Measurements from ENCODE around the gene WDCP. TPM values are rescaled to one million over a fixed set of nuclear protein-coding genes. Genes with fewer than 3 reads are reported as not detected.

Gene WDCP
- polyA plus RNA-seq, 1 donor from 2014 or later, result 15.7 TPM

DNA sequence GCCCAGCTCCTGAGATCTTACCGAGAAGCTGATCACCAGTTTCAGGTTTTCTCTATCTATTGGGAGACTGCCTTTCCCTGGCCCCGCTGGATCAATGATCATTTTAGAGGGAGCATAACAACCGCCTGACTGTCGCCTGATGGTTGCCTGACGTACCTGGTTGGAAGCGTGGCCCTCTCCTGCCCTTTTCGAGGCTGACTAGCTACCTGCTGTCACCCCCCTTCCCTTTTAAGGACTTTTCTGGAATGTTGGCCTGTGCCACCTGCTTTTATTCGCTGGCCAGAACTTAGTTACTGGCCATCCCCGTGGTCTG is 37.9 kb downstream of the WDCP start:
- H3K9ac ChIP-seq (ENCODE audit: low read length), result no peak overlapping the region
- TF ChIP-seq, protein P1, sequence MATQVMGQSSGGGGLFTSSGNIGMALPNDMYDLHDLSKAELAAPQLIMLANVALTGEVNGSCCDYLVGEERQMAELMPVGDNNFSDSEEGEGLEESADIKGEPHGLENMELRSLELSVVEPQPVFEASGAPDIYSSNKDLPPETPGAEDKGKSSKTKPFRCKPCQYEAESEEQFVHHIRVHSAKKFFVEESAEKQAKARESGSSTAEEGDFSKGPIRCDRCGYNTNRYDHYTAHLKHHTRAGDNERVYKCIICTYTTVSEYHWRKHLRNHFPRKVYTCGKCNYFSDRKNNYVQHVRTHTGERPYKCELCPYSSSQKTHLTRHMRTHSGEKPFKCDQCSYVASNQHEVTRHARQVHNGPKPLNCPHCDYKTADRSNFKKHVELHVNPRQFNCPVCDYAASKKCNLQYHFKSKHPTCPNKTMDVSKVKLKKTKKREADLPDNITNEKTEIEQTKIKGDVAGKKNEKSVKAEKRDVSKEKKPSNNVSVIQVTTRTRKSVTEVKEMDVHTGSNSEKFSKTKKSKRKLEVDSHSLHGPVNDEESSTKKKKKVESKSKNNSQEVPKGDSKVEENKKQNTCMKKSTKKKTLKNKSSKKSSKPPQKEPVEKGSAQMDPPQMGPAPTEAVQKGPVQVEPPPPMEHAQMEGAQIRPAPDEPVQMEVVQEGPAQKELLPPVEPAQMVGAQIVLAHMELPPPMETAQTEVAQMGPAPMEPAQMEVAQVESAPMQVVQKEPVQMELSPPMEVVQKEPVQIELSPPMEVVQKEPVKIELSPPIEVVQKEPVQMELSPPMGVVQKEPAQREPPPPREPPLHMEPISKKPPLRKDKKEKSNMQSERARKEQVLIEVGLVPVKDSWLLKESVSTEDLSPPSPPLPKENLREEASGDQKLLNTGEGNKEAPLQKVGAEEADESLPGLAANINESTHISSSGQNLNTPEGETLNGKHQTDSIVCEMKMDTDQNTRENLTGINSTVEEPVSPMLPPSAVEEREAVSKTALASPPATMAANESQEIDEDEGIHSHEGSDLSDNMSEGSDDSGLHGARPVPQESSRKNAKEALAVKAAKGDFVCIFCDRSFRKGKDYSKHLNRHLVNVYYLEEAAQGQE (IDR thresholded peaks at IDR 0.05; ENCODE audit: borderline replicate concordance), result no peak
- TF ChIP-seq EZH2 (IDR thresholded peaks at IDR 0.05; ENCODE audit: borderline replicate concordance, insufficient read depth, low read length, poor library complexity, severe bottlenecking) (no peak), MXI1 (conservative IDR thresholded peaks at IDR 0.05; ENCODE audit: poor library complexity, severe bottlenecking) (no peak), EP300 (conservative IDR thresholded peaks at IDR 0.05; ENCODE audit: poor library complexity, severe bottlenecking) (no peak), TAF1 (IDR thresholded peaks at IDR 0.05; ENCODE audit: low read depth) (no peak), SMC3 (conservative IDR thresholded peaks at IDR 0.05; ENCODE audit: poor library complexity) (no peak), RAD21 (conservative IDR thresholded peaks at IDR 0.05) (no peak), POLR2AphosphoS5 (IDR thresholded peaks at IDR 0.05) (no peak)
- TF ChIP-seq, protein P2, sequence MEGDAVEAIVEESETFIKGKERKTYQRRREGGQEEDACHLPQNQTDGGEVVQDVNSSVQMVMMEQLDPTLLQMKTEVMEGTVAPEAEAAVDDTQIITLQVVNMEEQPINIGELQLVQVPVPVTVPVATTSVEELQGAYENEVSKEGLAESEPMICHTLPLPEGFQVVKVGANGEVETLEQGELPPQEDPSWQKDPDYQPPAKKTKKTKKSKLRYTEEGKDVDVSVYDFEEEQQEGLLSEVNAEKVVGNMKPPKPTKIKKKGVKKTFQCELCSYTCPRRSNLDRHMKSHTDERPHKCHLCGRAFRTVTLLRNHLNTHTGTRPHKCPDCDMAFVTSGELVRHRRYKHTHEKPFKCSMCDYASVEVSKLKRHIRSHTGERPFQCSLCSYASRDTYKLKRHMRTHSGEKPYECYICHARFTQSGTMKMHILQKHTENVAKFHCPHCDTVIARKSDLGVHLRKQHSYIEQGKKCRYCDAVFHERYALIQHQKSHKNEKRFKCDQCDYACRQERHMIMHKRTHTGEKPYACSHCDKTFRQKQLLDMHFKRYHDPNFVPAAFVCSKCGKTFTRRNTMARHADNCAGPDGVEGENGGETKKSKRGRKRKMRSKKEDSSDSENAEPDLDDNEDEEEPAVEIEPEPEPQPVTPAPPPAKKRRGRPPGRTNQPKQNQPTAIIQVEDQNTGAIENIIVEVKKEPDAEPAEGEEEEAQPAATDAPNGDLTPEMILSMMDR (IDR thresholded peaks at IDR 0.05; ENCODE audit: poor library complexity, severe bottlenecking), result no peak

DNA sequence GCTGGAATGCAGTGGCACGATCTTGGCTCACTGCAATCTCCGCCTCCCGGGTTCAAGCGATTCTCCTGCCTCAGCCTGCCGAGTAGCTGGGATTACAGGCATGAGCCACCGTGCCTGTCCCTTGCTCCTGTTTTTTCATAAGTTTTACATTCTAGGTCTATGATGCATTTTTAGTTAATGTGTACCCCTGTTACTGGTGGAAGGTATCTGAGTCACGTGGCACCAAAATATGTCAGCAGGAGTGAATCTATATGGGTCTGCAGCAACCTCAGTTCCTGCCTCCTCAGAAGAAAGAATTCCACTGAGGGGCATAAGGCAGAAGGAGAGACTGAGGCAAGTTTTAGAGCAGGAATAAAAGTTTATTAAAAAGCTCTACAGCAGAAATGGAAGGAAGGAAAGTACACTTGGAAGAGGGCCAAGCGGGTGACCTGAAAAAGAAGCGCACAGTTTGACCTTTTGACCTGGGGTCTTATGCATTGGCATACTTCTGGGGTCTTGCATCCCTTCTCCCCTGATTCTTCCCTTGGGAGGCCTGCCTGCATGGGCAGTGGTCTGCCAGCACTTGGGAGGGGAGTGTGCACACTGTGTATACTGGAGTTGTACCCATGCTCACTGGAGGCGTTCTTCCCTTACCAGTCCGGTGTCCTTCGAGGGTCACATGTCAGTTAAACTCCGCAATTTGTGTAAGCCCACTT is 38.4 kb downstream of the WDCP start:
- Histone ChIP-seq H2AFZ (ENCODE audit: low read depth, low read length) (no peak overlapping the region), H3K27ac (ENCODE audit: low read length) (no peak overlapping the region), H3K36me3 (ENCODE audit: insufficient read depth, low read length) (no peaks in the 10 kb centered on the region), H3K79me2 (replicated peaks; ENCODE audit: insufficient read depth, low read length) (no peaks in the 10 kb centered on the region), H3K9me3 (ENCODE audit: low read length) (no peaks in the 10 kb centered on the region), H3F3A (ENCODE audit: insufficient read depth, low read length, poor library complexity, severe bottlenecking) (no peaks in the 10 kb centered on the region), H3K9me2 (ENCODE audit: insufficient read depth, low read length) (no peaks in the 10 kb centered on the region), H3K9ac (ENCODE audit: low read length) (no peak overlapping the region), H3K4me2 (ENCODE audit: low read length) (no peak overlapping the region), H3K4me3 (ENCODE audit: low read length) (no peak overlapping the region), H3K27me3 (ENCODE audit: insufficient read depth, low read depth, low read length) (peaks cover 8% of the 10 kb centered on the region), H4K20me1 (ENCODE audit: insufficient read depth) (no peaks in the 10 kb centered on the region)
- TF ChIP-seq TAF1 (IDR thresholded peaks at IDR 0.05; ENCODE audit: low read depth) (no peak), EZH2 (IDR thresholded peaks at IDR 0.05; ENCODE audit: borderline replicate concordance, insufficient read depth, low read length, poor library complexity, severe bottlenecking) (no peak), POLR2AphosphoS5 (IDR thresholded peaks at IDR 0.05) (no peak), MXI1 (conservative IDR thresholded peaks at IDR 0.05; ENCODE audit: poor library complexity, severe bottlenecking) (no peak), EP300 (conservative IDR thresholded peaks at IDR 0.05; ENCODE audit: poor library complexity, severe bottlenecking) (no peak)
- TF ChIP-seq, protein P1 (IDR thresholded peaks at IDR 0.05; ENCODE audit: borderline replicate concordance), result no peak

More for the DNA sequence above, 37.9 kb downstream of the WDCP start:
- Histone ChIP-seq H3F3A (ENCODE audit: insufficient read depth, low read length, poor library complexity, severe bottlenecking) (no peaks in the 10 kb centered on the region), H3K9me2 (ENCODE audit: insufficient read depth, low read length) (no peaks in the 10 kb centered on the region), H3K27ac (ENCODE audit: low read length) (no peak overlapping the region), H2AFZ (ENCODE audit: low read depth, low read length) (no peak overlapping the region), H3K4me3 (ENCODE audit: low read length) (no peak overlapping the region), H3K9me3 (ENCODE audit: low read length) (no peaks in the 10 kb centered on the region), H3K4me2 (ENCODE audit: low read length) (no peak overlapping the region), H3K36me3 (ENCODE audit: insufficient read depth, low read length) (no peaks in the 10 kb centered on the region), H4K20me1 (ENCODE audit: insufficient read depth) (no peaks in the 10 kb centered on the region), H3K79me2 (replicated peaks; ENCODE audit: insufficient read depth, low read length) (no peaks in the 10 kb centered on the region), H3K27me3 (ENCODE audit: insufficient read depth, low read depth, low read length) (peaks cover 8% of the 10 kb centered on the region)
